GM19099 (cell line): ENCODE results near the gene UNC45B.
A peak's percentile ranks its signal among the peaks of the same experiment; 100 is the strongest.

Experiments
- POLR2A ChIP-seq: IDR thresholded peaks from 3 replicates; pipeline ENCODE4 v1.6.1; 2011; ENCODE audit warnings: low read depth; ENCODE audit not compliant: insufficient read length; ENCODE audit errors: extremely low read depth

Gene UNC45B

GRCh38 chr17:35132099-35132498, 15.5 kb upstream of the UNC45B start:
- no peak for TF ChIP-seq POLR2A

GRCh38 chr17:35132816-35133550, 14.6 kb upstream of the UNC45B start:
- no peak for TF ChIP-seq POLR2A

GRCh38 chr17:35135322-35135721, 12.3 kb upstream of the UNC45B start:
- no peak for TF ChIP-seq POLR2A

- TF ChIP-seq POLR2A = no peak
These were observed 9.4 kb upstream of the UNC45B start for GRCh38 chr17:35138218-35138617.

GRCh38 chr17:35141681-35142466, 5.7 kb upstream of the UNC45B start, which contains the start of gene NLE1:
Gene NLE1 (minus strand): TSS chr17:35142303. CDS start chr17:35142275, 28 bp downstream.
- TF ChIP-seq POLR2A = peak; percentile 58

- TF ChIP-seq POLR2A = no peak
These were observed 5.2 kb upstream of the UNC45B start for GRCh38 chr17:35142467-35142796.

GRCh38 chr17:35144840-35145239, 2.8 kb upstream of the UNC45B start:
- no peak for TF ChIP-seq POLR2A

GRCh38 chr17:35146214-35146833, 1.3 kb upstream of the UNC45B start:
- no peak for TF ChIP-seq POLR2A

- TF ChIP-seq POLR2A = no peak
These were observed 527 bp downstream of the UNC45B start for GRCh38 chr17:35148144-35148543.

GRCh38 chr17:35149941-35150340, 2.3 kb downstream of the UNC45B start:
- no peak for TF ChIP-seq POLR2A

- TF ChIP-seq POLR2A = no peak
These were observed 5.0 kb downstream of the UNC45B start for GRCh38 chr17:35152421-35153140.

GRCh38 chr17:35154196-35155165, 6.9 kb downstream of the UNC45B start:
- TF ChIP-seq POLR2A = no peak

GRCh38 chr17:35155246-35155645, 7.6 kb downstream of the UNC45B start:
- no peak for TF ChIP-seq POLR2A

- no peak for TF ChIP-seq POLR2A
These were observed 12.3 kb downstream of the UNC45B start for GRCh38 chr17:35159940-35160339.
